GM12878 (cell line): ENCODE data around the gene ANO9. TPM values are rescaled to one million over a fixed set of nuclear protein-coding genes. Genes with fewer than 3 reads are reported as not detected.

Source experiments
- ATF7 ChIP-seq: fragments of 450-650 bp; IDR thresholded peaks from 2 replicates; pipeline ENCODE4 v1.6.1; 2016; ENCODE audit warnings: low read depth, mild to moderate bottlenecking
- BACH1 ChIP-seq: fragments of 450-650 bp; IDR thresholded peaks from 2 replicates; pipeline ENCODE4 v1.6.1; 2017; ENCODE audit warnings: mild to moderate bottlenecking, borderline replicate concordance
- BCL11A ChIP-seq: IDR thresholded peaks from 2 replicates; pipeline ENCODE4 v1.6.1; 2011; ENCODE audit warnings: low read depth, low read length
- BRCA1 ChIP-seq: IDR thresholded peaks from 2 replicates; pipeline ENCODE4 v1.6.1; 2011; ENCODE audit warnings: low read depth, low read length, improper control_type of control experiment
- CREM ChIP-seq: IDR thresholded peaks from 2 replicates; pipeline ENCODE4 v1.6.1; 2014; ENCODE audit warnings: antibody characterized with exemption, low read depth
- EGR1 ChIP-seq, 2 experiments: IDR thresholded peaks; 1 replicate in 1 of 2; 2 replicates in 1 of 2; pipeline ENCODE4 v1.6.1; 2011 to 2012; ENCODE audit warnings: low read depth in 2 of 2, low read length in 2 of 2, borderline replicate concordance in 1 of 2, mild to moderate bottlenecking in 1 of 2, moderate library complexity in 1 of 2
- EZH2 ChIP-seq: IDR thresholded peaks from 2 replicates; pipeline ENCODE4 v1.6.1; 2012; ENCODE audit warnings: low read depth, mild to moderate bottlenecking, control low read depth, inconsistent platforms, low read length, borderline replicate concordance; ENCODE audit not compliant: control insufficient read depth
- HDAC6 ChIP-seq: fragments of 200-600 bp; sonication (generic); IDR thresholded peaks from one replicate; pipeline ENCODE4 v1.8.0; 2017; ENCODE audit warnings: antibody characterized with exemption; ENCODE audit not compliant: unreplicated experiment
- KAT2A ChIP-seq: conservative IDR thresholded peaks from 2 replicates; pipeline ENCODE4 v1.6.1; 2011; ENCODE audit warnings: low read depth, low read length; ENCODE audit not compliant: control insufficient read depth
- KLF5 ChIP-seq: fragments of 450-650 bp; IDR thresholded peaks from 2 replicates; pipeline ENCODE4 v1.6.1; 2014; ENCODE audit warnings: mild to moderate bottlenecking; ENCODE audit not compliant: partially characterized antibody
- MAX ChIP-seq: IDR thresholded peaks from 2 replicates; pipeline ENCODE4 v1.6.1; 2012; ENCODE audit warnings: low read depth, low read length, improper control_type of control experiment
- MLLT1 ChIP-seq: fragments of 450-650 bp; IDR thresholded peaks from 2 replicates; pipeline ENCODE4 v1.6.1; 2016; ENCODE audit warnings: mild to moderate bottlenecking
- MTA2 ChIP-seq: fragments of 450-650 bp; IDR thresholded peaks from 2 replicates; pipeline ENCODE4 v1.6.1; 2016; ENCODE audit warnings: low read depth, mild to moderate bottlenecking, moderate library complexity
- MYC ChIP-seq: IDR thresholded peaks from 2 replicates; pipeline ENCODE4 v1.6.1; 2011; ENCODE audit warnings: mild to moderate bottlenecking, low read length, moderate library complexity, inconsistent platforms; ENCODE audit not compliant: insufficient read depth, insufficient replicate concordance, insufficient read length, severe bottlenecking
- NR2C2 ChIP-seq: IDR thresholded peaks from 2 replicates; pipeline ENCODE4 v1.6.1; 2011; ENCODE audit warnings: borderline replicate concordance, low read depth; ENCODE audit not compliant: control insufficient read depth, insufficient read length
- PAX5 ChIP-seq: IDR thresholded peaks from 2 replicates; pipeline ENCODE4 v1.6.1; 2011; ENCODE audit warnings: low read depth, low read length, borderline replicate concordance
- POLR2AphosphoS2 ChIP-seq: IDR thresholded peaks from 2 replicates; pipeline ENCODE4 v1.6.1; 2011; ENCODE audit warnings: low read depth, mild to moderate bottlenecking, low read length, improper control_type of control experiment, moderate library complexity
- RAD51 ChIP-seq: fragments of 450-650 bp; IDR thresholded peaks from 2 replicates; pipeline ENCODE4 v1.6.1; 2016; ENCODE audit warnings: moderate library complexity, mild to moderate bottlenecking, inconsistent platforms
- SPI1 ChIP-seq: IDR thresholded peaks from 2 replicates; pipeline ENCODE4 v1.6.1; 2011; ENCODE audit warnings: low read depth, mild to moderate bottlenecking, low read length, moderate library complexity, borderline replicate concordance; ENCODE audit not compliant: insufficient read depth
- TARDBP ChIP-seq: IDR thresholded peaks from 2 replicates; pipeline ENCODE4 v1.6.1; 2016; ENCODE audit warnings: borderline replicate concordance
- TBL1XR1 ChIP-seq: IDR thresholded peaks from 2 replicates; pipeline ENCODE4 v1.6.1; 2012; ENCODE audit warnings: low read depth, low read length, improper control_type of control experiment
- USF2 ChIP-seq: IDR thresholded peaks from 2 replicates; pipeline ENCODE4 v1.6.1; 2011; ENCODE audit warnings: low read depth, low read length, improper control_type of control experiment, borderline replicate concordance
- WRNIP1 ChIP-seq: IDR thresholded peaks from 2 replicates; pipeline ENCODE4 v1.6.1; 2011; ENCODE audit warnings: low read depth, low read length, improper control_type of control experiment, borderline replicate concordance
- polyA plus RNA-seq, 11 experiments: library from polyadenylated mRNA; depleted of rRNA in 4 of 11; unstranded in 6 of 11; stranded (reverse) in 5 of 11; fragments of >200 nt; fragmentation: Nextera tagmentation in 4 of 11; fragmentation: Illumina TruSeq in 1 of 11; extraction: Ambion mirVana in 4 of 11; extraction: Trizol in 1 of 11; gene quantifications; 1 replicate in 1 of 11; 2 replicates in 10 of 11; pipeline versions ENCODE4 v1.2.1 to v1.2.3, GENCODE V29; 2011 to 2016; ENCODE audit warnings: inconsistent platforms in 2 of 11, missing spikeins in 2 of 11, low read depth in 1 of 11
- total RNA-seq, 4 experiments: library from RNA; depleted of rRNA in 3 of 4; stranded (reverse); fragments of >200 nt in 3 of 4; fragmentation: Illumina TruSeq in 1 of 4; extraction: Trizol in 1 of 4; gene quantifications; 2 replicates each; pipeline versions ENCODE4 v1.2.1 to v1.2.3, GENCODE V29; 2013 to 2021
- TF ChIP-seq, protein P1 (sequence below): IDR thresholded peaks from 2 replicates; pipeline ENCODE4 v1.6.1; 2012; ENCODE audit warnings: low read depth, low read length, improper control_type of control experiment
- TF ChIP-seq, protein P2 (sequence below): fragments of 450-650 bp; IDR thresholded peaks from 2 replicates; pipeline ENCODE4 v1.6.1; 2017; ENCODE audit warnings: low read depth, mild to moderate bottlenecking, moderate library complexity

Gene ANO9
- total and polyA plus RNA-seq, 10 of the 15 experiments (the other 5 are each of a cell fraction or from before 2014, with no cell fraction given): 0.21 to 42.3 (median 12.0) TPM

- TF ChIP-seq, protein P1, sequence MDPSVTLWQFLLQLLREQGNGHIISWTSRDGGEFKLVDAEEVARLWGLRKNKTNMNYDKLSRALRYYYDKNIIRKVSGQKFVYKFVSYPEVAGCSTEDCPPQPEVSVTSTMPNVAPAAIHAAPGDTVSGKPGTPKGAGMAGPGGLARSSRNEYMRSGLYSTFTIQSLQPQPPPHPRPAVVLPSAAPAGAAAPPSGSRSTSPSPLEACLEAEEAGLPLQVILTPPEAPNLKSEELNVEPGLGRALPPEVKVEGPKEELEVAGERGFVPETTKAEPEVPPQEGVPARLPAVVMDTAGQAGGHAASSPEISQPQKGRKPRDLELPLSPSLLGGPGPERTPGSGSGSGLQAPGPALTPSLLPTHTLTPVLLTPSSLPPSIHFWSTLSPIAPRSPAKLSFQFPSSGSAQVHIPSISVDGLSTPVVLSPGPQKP: no peak
- TF ChIP-seq NR2C2: no peak
- TF ChIP-seq, protein P2, sequence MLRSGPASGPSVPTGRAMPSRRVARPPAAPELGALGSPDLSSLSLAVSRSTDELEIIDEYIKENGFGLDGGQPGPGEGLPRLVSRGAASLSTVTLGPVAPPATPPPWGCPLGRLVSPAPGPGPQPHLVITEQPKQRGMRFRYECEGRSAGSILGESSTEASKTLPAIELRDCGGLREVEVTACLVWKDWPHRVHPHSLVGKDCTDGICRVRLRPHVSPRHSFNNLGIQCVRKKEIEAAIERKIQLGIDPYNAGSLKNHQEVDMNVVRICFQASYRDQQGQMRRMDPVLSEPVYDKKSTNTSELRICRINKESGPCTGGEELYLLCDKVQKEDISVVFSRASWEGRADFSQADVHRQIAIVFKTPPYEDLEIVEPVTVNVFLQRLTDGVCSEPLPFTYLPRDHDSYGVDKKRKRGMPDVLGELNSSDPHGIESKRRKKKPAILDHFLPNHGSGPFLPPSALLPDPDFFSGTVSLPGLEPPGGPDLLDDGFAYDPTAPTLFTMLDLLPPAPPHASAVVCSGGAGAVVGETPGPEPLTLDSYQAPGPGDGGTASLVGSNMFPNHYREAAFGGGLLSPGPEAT: peak; percentile 43; the same call in 1 of the 2 replicates
- TF ChIP-seq MLLT1: no peak
- TF ChIP-seq KLF5: no peak
- no peak for TF ChIP-seq EGR1 (IDR thresholded peaks at IDR 0.05; ENCODE audit: borderline replicate concordance in 1 of 2, low read depth in 2 of 2, low read length in 2 of 2)
- TF ChIP-seq WRNIP1: no peak
- TF ChIP-seq RAD51: no peak
- no peak for TF ChIP-seq PAX5
- no peak for TF ChIP-seq MYC
- no peak for TF ChIP-seq TBL1XR1
- no peak for TF ChIP-seq MTA2
- no peak for TF ChIP-seq TARDBP
- no peak for TF ChIP-seq CREM
- no peak for TF ChIP-seq ATF7
- TF ChIP-seq BACH1: peak; percentile 19; the same call in 1 of the 2 replicates
- no peak for TF ChIP-seq USF2
- TF ChIP-seq HDAC6: no peak
- no peak for TF ChIP-seq MAX
- TF ChIP-seq BRCA1: no peak
- no peak for TF ChIP-seq BCL11A
- 0 out of 2 replicates have a peak, but pooled peaks have one; percentile 36 for TF ChIP-seq POLR2AphosphoS2
- no peak for TF ChIP-seq EZH2
- TF ChIP-seq SPI1: 0 out of 2 replicates have a peak, but pooled peaks have one; percentile 7
- no peak for TF ChIP-seq KAT2A
Measured at GRCh38 chr11:441418-442274, at the start of gene ANO9 (continued).
